HG03159 (cell line): ENCODE data around the gene USP48.
"Not testable (repeated sequence)": the region's sequence is repeated elsewhere in the genome, so short reads cannot be mapped to it uniquely, and the experiment has no call there.

Experiments used
- ATAC-seq: cut with Tn5 transposase; IDR thresholded peaks from one replicate; pipeline ENCODE4 v1.9.1; 2021; ENCODE audit warnings: mild to moderate bottlenecking, moderate library complexity; ENCODE audit not compliant: unreplicated experiment

USP48 gene, protein sequence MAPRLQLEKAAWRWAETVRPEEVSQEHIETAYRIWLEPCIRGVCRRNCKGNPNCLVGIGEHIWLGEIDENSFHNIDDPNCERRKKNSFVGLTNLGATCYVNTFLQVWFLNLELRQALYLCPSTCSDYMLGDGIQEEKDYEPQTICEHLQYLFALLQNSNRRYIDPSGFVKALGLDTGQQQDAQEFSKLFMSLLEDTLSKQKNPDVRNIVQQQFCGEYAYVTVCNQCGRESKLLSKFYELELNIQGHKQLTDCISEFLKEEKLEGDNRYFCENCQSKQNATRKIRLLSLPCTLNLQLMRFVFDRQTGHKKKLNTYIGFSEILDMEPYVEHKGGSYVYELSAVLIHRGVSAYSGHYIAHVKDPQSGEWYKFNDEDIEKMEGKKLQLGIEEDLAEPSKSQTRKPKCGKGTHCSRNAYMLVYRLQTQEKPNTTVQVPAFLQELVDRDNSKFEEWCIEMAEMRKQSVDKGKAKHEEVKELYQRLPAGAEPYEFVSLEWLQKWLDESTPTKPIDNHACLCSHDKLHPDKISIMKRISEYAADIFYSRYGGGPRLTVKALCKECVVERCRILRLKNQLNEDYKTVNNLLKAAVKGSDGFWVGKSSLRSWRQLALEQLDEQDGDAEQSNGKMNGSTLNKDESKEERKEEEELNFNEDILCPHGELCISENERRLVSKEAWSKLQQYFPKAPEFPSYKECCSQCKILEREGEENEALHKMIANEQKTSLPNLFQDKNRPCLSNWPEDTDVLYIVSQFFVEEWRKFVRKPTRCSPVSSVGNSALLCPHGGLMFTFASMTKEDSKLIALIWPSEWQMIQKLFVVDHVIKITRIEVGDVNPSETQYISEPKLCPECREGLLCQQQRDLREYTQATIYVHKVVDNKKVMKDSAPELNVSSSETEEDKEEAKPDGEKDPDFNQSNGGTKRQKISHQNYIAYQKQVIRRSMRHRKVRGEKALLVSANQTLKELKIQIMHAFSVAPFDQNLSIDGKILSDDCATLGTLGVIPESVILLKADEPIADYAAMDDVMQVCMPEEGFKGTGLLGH

DNA sequence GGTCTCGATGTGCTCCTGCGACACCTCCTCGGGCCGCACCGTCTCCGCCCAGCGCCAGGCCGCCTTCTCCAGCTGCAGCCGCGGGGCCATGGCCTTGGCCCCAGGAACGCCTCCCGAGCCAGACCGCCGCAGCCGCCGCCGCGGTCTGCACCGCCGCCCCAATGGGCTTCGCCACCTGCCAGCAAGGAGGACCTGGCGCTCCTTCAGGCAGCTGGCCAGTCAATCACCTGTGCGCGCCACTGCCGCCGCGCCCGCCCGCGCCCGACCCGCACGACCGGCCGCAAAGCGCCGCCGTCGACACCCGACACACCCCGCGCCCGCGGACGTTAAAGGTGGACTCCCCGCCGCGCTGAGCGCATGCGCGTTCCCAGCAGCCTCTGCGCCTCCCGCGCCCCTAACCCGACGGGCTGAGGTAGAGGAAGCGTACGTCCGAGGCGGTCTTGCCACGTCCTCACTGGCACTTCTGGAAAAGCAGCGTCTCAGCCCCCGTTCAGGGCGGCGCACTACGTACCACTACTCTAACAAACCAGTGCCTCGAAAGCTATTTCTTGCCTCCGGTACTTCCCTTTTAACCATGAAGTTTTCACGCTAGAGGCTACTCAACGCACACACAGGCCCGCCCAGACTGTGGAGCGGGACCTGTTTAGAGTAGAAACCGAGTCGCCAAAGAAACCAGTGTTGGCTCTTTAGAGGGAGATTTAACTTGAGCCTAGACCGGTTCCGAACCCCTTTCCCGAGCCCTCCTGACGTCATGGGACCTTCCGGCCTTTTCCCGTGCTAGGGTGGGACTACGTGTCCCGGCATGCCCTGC lies at the start of gene USP48:
Gene USP48, minus strand, starts transcription at position 282 of the 811 bp plus-strand sequence. Its CDS starts 192 bp downstream, at position 90.
- peak; percentile 63 for ATAC-seq

DNA sequence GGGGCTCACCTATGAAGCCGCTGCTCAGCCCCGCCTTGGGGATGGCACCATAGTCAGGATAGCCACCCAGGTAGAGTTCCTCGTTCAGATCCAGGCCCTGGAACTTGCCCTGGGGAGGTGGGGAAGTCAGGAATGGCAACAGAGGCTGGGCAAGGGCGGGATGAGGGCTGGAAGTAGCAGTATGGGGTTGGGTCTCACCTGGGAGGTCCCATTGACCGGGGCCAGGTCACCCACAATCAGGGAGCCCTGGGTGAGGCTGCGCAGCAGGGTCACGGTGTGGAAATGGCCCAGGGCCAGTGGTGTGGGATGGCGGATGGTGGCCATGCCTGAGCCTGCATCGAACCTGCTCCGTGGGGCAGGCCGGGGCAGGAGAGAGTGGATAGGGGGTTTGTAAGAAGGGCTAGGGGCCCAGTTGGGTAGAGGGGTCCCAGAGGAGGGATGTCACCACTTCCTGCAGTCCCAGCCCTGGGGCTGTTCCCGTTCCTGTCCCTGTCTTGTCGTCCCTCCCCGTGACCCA lies 48.6 kb upstream of the USP48 start:
- ATAC-seq, result no peak

DNA sequence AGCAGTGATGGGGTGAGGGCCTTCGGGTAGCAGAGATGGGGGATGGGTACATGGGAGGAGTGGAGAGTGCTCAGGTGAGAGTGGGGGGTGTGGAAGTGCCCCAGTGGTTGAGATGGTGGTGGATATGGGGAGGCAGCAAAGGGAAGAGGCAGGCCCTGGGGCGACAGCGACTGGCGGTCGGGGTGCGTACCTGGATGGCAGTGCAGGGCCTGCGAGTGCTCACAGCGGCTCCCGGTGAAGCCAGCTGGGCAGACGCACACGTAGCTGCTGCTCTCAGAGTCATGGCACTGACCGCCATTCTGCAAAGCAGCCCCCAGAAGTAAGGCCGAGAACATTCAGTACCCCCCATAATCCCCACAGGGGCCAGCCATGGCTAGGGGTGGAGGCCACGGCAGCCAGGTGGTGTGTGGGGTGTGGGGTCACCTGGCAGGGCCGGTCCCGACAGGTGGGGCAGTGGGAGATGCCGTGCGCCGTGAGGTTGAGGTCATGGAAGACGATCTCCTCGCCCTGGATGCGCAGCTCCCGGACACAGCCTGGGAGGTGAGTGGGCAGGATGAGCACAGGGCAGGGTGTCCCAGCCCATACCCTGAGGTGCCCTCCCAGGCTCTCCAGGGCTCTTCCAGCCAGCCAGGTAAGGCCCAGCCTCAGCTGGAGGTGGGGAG lies 48.0 kb upstream of the USP48 start:
- ATAC-seq, result no peak

DNA sequence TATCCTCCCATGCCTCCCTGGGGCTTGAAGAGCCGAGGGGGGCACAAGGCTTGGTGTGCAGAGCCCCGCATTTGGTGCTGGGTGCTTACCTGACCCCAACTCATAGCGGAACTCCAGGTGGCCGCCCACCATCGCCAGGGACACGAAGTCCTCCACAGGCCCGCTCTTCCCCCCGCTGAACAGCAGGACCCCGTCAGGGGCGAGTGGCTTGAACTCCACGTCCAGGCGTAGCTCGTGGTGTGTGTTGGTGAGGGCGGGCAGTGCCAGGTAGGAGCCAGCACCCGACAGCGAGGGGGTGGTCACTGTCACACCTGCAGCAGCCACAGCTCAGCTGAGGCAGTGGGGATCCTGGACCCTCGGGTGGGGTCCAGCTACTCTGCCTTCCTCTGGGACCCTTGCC lies 46.3 kb upstream of the USP48 start:
- no peak for ATAC-seq

DNA sequence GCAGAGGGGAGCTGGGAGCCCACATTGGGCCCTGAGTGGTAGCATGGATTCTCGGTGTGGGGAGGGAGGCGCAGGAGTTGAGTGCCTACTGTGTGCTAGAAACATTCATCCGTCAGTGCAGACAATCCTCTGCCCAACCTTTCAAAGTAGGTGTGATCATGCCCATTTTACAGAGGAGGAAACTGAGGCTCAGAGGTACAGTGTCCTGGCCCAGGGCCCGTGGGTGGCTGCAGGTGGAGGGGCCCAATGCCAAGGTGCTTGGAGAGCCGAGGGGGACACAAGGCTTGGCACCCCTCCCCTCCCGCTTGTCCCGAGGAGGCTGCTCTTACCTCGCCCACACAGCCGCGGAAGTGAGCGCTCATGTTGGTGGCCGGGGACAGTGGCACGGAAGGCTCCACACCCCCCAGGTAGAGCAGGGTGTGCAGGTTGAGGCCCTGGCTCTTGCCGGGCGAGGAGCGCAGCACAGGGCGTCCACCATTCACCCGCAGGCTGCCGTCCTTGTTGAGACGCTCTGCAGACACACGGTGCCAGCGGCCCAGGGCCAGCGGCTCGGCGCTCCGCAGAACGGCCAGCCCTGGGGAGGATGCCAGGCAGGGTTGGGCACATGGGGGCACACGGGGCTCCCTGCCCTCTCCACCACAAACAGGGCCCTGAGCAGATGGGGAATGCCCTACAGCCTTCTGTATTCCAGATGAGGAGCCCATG lies 45.7 kb upstream of the USP48 start:
- no peak for ATAC-seq

DNA sequence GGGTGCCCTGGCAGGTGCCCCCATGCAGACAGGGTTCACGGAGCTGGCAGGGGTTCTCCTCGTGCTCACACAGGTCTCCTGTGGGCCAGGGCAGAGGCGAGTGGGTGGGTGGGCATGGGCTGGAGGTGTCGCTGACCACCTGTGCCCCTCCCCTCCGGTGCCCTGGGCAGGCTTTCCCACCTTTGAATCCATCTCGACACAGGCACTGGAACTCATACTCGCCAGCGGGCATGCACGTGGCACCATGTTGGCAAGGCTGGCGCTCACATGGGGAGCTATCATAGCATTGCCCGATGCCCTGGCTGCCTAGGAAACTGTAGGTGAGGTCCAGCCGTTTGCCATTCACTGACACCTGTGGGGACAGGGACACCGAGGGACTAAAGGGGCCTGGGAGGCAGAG lies 45.1 kb upstream of the USP48 start:
- no peak for ATAC-seq

DNA sequence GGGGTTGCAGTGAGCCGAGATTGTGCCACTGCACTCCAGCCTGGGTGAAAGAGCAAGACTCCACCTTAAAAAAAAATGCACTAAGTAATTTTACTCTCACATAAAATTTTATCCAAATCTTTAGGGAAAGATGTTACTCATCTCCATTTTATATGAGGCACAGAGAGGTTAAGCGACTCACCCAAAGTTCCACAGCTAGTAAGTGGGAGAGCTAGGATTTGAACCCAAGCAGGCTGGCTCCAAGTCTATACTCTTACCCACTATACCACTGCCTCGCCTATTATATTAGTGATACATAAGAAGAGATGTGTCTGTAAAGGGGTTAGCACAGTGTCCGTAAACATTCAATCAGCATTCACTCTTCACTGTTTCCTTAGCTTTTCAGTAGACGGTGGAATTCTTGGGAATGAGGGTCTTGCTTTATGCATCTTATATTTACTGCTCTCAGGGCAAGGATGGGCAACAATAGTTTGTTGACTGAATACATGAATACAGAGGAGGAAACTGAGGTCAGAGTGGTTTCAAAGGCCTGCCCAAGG lies 44.3 kb upstream of the USP48 start:
- ATAC-seq, result no peak

DNA sequence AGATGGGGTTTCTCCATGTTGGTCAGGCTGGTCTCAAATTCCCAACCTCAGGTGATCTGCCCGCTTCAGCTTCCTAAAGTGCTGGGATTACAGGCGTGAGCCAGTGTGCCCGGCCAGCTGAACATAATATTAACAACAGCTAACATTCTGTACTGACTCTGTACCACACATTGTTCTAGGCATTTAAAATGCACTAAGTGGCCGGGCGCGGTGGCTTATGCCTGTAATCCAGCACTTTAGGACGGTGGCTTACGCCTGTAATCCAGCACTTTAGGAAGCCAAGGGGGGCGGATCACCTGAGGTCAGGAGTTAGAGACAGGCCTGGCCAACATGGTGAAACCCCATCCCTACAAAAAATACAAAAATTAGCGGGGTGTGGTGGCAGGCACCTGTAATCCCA lies 43.7 kb upstream of the USP48 start:
- not testable (repeated sequence) for ATAC-seq

DNA sequence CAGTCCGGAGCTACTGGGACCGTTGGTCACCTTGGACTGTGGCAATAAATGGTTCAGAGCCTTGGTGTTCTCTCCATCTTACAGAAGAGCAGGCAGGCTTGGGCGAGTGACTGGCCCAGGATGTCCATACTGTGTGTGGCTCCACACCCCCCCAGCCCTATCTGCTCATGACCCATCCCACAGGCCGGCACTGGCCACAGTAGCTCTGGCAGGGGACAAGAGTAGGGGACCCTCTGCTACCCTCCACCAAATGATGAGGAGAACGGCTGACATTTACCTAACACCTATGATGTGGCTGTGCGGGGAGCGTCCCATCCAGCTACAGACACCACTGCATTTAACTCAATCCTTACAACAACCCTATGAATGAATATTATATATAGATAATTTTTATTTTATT lies 42.4 kb upstream of the USP48 start:
- no peak for ATAC-seq

DNA sequence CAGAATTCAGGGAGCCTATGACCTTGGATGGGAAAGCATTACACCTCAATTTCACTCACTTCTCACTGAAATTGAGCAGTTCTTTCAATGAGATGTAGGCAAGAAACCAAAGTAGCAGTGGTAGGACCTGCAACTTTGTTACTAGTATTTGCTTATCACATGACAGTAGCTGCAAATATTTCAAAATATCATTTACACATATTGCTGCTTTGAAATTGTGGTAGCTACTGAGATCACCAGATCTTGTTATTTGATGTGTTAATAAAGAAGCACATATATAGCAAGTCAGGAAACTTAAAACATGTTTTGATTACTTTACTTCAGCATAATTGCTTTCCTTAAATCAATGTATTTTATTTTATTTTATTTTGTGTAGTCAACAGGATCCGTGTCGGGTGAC lies 42.0 kb upstream of the USP48 start:
- no peak for ATAC-seq

DNA sequence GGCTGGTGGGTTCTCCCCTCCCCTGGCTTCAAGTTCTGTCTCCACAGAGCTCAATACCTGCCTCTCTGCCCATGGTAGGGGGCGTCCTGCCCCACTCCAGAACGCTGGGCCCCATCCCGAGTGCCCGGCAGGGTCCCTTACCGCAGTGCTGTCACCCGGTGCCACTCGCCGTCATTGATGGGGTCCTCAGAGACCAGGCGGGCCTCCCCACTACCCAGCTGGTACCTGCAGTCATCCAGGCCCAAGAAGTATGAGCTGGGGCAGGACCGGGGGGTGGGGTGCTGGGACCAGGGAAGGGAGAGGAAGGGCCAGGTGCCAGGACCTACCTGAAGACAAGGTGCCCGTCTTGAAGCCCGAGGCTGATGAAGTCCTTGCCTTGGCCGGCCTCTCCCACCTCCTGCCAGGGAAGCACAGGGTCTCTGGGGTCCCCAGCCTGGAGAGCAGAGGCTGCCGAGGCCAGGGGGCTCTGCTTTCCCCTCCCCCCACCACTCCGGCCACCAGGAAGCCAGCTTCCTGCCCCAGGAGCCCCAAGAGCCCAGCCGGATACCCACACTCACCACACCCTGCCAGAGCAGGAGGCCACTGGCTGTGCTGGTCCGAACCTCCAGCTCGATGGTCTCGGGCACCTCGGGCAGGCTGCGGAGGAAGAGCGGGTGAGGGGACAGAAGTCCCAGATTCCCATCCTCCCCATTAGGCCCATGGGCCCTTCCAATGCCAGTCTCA lies 41.2 kb upstream of the USP48 start:
- no peak for ATAC-seq

DNA sequence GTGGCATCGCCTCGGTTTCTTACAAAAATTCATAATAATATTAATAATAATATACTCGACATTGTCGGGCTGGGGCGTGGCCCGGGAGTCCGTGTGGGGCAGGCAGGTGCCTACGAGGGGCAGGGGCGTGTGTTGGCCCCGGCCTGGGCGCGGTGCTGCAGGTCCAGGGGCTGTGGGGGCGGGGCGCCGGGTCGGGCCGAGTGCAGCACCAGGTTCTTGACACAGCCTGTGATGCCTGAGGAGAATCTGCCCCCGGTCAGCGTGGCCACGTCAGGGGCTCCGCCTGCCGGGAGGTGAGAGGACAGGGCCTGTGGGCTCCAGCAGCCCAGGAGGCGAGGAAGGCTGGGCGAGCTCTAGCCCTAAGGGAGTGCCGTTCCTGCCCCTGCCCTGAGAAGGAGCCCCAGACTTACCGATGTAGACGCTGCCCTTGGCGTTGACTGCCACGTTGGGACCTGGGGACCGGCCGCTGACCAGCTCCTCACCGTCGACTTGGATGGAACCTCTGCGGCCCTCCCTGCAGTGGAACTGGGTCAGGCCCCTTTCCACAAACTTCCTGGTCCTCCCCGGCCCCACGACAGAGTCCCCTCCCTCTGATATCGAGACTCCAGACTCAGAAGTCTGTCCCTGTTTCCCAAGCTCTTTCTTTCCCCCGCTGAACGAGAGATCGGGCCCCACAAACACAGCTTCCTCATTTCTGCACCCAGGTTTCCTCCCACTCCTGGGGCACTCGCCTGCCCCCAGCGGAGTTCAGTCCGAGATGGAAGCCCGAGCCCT lies 40.4 kb upstream of the USP48 start:
- no peak for ATAC-seq

DNA sequence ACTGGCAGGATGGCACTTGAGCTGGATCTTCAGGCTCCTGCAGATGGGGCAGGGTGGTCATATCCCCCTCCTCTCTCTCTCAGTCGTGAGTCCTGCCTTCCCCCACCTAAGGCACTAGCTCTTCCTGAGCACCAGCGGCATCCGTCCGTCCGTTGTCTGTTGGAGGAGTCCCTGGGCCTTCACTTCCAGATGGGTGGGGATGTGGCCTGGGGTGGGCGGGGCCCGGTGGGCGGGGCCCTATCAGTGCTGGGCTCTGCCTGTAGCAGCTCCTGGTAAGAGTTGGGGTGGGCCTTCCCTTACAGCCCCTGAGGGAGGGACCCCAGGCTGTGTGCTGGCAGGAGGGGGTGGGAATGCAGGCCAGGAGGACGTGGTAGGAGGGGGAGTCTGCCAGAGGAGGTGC lies 39.4 kb upstream of the USP48 start:
- no peak for ATAC-seq

DNA sequence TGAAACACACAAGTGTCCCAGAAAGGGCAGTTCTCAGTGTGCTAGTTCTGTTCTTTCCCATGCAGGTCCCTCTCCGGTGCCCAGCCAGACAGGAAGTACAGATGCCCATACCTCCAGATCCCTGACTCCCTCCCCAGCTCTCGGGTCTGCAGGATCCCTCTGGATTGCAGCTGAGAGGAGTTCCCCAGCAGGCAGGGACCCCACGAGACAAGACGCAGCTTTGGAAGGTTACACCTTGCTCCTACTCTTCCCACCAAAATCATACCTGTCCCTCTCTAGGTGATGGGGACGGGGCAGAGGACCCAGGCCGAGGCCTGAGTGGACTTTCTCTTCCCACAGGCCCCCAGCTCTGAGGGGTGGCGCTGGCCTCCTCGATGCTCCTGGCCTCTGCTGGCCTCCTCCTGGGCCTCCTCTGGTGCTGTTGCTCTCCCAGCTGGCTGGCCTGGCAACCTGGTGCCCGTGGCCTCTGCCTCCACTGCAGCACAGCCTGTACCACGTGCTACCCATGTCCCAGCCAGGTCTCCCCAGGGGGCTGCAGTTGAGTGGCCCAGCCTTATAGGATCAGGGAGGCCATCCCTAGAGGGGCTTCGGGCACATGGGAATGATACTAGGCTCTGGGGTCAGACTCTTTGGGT lies 38.6 kb upstream of the USP48 start:
- no peak for ATAC-seq

DNA sequence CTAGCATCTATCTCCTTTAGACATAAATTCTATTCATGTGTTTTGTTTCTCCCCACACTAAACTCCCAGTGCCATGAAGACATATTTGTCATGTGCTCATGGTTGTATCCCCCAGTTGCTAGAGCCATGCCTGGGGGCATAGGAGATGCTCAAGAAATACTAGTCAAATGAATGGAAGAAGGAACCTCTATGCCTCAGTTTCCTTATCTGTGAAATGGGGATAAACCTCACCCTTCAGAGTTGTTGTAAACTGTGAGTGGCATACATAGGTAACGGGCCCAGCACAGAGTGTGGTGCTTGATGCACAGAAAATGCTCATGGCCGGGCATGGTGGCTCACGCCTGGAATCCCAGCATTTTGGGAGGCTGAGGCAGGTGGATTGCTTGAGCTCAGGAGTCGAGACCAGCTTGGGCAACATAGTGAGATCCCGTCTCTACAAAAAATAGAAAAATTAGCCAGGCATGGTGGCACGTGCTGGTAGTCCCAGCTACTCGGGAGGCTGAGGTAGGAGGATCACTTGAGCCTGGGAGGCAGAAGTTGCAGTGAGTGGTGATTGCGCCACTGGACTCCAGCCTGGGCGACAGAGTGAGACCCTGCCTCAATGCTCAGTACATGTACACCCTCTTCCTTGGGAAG lies 37.8 kb upstream of the USP48 start:
- no peak for ATAC-seq

DNA sequence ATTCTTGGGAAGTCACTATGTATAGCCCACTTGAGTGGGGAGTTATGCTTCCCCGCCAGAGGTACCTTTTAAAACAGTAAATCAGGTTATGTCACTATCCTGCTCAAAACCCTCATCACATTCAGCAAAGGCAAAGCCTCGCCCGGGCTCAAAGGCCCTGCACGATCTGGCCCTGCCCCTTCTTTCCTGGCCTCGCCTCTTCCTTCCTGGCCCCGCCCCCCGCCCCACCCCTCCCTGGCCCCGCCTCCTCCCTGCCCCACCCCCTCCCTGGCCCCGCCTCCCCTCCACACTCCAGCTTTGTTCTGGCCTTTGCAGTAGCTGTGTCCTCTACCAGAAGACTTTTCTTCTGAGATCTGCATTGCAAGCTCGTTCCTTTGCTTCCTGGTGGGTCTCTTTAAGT lies 35.7 kb upstream of the USP48 start:
- ATAC-seq, result no peak
